IPS DF 6.9 (cell line): Measurements from ENCODE around the gene SLC38A3.
A peak's percentile ranks its signal among the peaks of the same experiment; 100 is the strongest.

ENCODE experiments used
- DNase-seq: peaks from one replicate; pipeline ENCODE4 v3.0.0-alpha.2; 2013; ENCODE audit warnings: low read depth, low spot score
- H3K27ac ChIP-seq: one replicate; pipeline ENCODE4 v1.5.1; 2013; ENCODE audit warnings: low read length, control low read depth
- H3K27me3 ChIP-seq: 2 replicates; pipeline ENCODE4 v1.6.1; 2013; ENCODE audit warnings: mild to moderate bottlenecking, low read length; ENCODE audit not compliant: control insufficient read depth, insufficient read depth
- H3K36me3 ChIP-seq: 2 replicates; pipeline ENCODE4 v1.6.1; 2013; ENCODE audit warnings: low read length; ENCODE audit not compliant: control insufficient read depth, insufficient read depth
- H3K4me1 ChIP-seq: 2 replicates; pipeline ENCODE4 v1.6.1; 2013; ENCODE audit warnings: low read length; ENCODE audit not compliant: control insufficient read depth, insufficient read depth
- H3K4me3 ChIP-seq: 2 replicates; pipeline ENCODE4 v1.5.1; 2013; ENCODE audit warnings: mild to moderate bottlenecking, low read length
- H3K9me3 ChIP-seq: 2 replicates; pipeline ENCODE4 v1.6.1; 2013; ENCODE audit warnings: low read length, inconsistent platforms; ENCODE audit not compliant: control insufficient read depth, insufficient read depth
- WGBS: extraction: QIAGEN DNeasy Blood & Tissue Kit; methylation state at CpG from one replicate; pipeline ENCODE4 v1.1.7; 2013; ENCODE audit warnings: mixed read lengths, missing lambda C conversion rate; ENCODE audit not compliant: insufficient read length, insufficient coverage; 5-methylcytosine and 5-hydroxymethylcytosine counted together

Gene SLC38A3

DNA sequence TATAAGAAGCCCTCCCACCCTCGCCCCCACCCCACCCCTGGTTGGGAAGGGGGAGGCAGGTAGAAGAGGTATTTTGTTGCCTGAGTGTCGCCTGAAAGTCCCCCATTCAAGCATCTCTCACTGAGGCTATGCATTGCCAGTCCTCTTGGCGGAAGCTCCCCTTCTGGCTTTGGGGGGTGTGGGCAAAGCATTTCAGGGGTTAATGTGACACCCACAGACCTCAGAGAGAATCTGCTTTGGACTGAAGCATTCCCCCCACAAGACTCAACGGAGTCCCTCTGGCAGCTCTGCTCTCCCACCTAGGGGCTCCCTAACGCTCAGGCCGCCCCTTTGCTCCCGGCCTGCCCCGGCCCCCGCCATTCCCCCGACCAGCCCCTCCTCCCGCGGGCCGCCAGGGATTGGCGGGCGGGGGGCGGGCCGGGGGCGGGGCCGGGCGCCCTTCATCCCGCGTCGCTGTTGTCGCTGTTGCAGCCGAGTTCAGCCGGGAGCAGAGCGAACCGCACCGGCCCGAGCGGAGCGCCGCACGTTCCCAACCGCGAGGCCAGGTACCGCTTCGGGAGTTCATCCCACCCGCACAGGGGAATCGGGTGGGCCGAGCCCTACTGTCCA is at the start of gene SLC38A3:
TSS of gene SLC38A3 (plus strand) at position 468 of the 609 bp plus-strand sequence. CDS start 8,929 bp downstream, outside the sequence.
- no CpG with 5 or more reads among the region's 41 CpGs for WGBS
- Histone ChIP-seq H3K4me3 (peak within 1 kb of the TSS; percentile 28; the same call in 1 of the 2 replicates), H3K9me3 (no peaks in the 10 kb centered on the region), H3K36me3 (no peaks in the 10 kb centered on the region), H3K27me3 (peaks cover 3% of the 10 kb centered on the region; the same call in 1 of the 2 replicates), H3K4me1 (peaks cover 4% of the 10 kb centered on the region), H3K27ac (no peak within 1 kb of the TSS)
- DNase-seq: no peak

DNA sequence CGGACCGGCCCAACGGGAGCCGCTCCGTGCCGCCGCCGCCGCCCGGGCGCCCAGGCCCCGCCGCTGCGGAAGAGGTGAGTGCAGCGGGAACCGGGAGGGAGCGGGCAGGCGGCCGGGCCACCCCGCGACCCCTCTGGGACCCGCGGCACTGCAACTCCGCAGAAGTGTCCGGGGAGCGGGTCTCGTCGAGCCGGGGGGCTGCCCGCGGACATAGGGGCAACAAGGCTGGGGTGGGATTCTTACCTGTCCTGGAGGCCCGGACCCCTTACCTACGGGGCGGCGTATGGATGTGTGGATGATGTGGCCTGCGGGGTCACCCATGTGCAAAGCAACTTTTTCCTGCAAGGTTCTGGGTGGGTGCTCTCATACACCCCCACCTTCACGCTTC is 49.6 kb upstream of the SLC38A3 start:
- Histone ChIP-seq H3K4me3 (peak overlapping the region; percentile 76), H3K36me3 (peaks cover 8% of the 10 kb centered on the region), H3K27ac (no peak overlapping the region), H3K27me3 (no peaks in the 10 kb centered on the region), H3K9me3 (no peaks in the 10 kb centered on the region), H3K4me1 (peaks cover 14% of the 10 kb centered on the region)
- WGBS: no CpG with 5 or more reads among the region's 37 CpGs
- no peak for DNase-seq

DNA sequence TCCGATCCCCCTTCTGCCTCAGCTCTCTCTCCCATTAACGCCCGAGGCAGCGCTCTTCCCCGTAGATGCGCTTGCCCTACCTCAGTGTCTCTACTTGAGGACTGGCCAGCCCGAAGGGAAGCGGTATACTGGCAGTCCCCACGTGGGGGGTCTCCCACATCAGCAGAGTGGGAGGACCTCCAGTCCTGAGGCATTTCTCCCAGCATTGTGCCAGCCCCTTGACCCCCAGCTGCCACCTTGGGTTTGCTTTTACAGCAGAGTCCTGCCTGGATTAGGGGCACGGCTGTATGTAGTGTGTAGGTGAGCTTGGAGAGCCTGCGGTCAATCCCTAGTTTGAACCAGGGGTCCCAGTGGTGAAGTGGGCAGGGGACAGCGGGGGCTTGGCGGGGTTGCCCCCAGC is 49.2 kb upstream of the SLC38A3 start:
- no CpG with 5 or more reads among the region's 13 CpGs for whole genome bisulfite sequencing
- Histone ChIP-seq H3K27ac (no peak overlapping the region), H3K9me3 (no peaks in the 10 kb centered on the region), H3K4me3 (peak overlapping the region; percentile 76), H3K36me3 (peaks cover 10% of the 10 kb centered on the region), H3K4me1 (peaks cover 11% of the 10 kb centered on the region), H3K27me3 (no peaks in the 10 kb centered on the region)
- DNase-seq: no peak

GRCh38 chr3:50156549-50157493 is 48.2 kb upstream of the SLC38A3 start:
- H3K4me3 ChIP-seq: peak overlapping the region; percentile 76; the same call in 1 of the 2 replicates
- no peak for DNase-seq
- H3K36me3 ChIP-seq: peaks cover 15% of the 10 kb centered on the region
- no peaks in the 10 kb centered on the region for H3K9me3 ChIP-seq
- peaks cover 6% of the 10 kb centered on the region for H3K4me1 ChIP-seq
- WGBS: no CpG with 5 or more reads among the region's 20 CpGs
- H3K27me3 ChIP-seq: no peaks in the 10 kb centered on the region
- no peak overlapping the region for H3K27ac ChIP-seq

- H3K27ac ChIP-seq: no peak overlapping the region
- no peaks in the 10 kb centered on the region for H3K9me3 ChIP-seq
- H3K4me3 ChIP-seq: no peak overlapping the region
- H3K36me3 ChIP-seq: peaks cover 18% of the 10 kb centered on the region
- H3K4me1 ChIP-seq: peaks cover 6% of the 10 kb centered on the region
- no peaks in the 10 kb centered on the region for H3K27me3 ChIP-seq
- DNase-seq: no peak
- no CpG with 5 or more reads among the region's 12 CpGs for WGBS
Observed at GRCh38 chr3:50157827-50158529, 47.1 kb upstream of the SLC38A3 start.

DNA sequence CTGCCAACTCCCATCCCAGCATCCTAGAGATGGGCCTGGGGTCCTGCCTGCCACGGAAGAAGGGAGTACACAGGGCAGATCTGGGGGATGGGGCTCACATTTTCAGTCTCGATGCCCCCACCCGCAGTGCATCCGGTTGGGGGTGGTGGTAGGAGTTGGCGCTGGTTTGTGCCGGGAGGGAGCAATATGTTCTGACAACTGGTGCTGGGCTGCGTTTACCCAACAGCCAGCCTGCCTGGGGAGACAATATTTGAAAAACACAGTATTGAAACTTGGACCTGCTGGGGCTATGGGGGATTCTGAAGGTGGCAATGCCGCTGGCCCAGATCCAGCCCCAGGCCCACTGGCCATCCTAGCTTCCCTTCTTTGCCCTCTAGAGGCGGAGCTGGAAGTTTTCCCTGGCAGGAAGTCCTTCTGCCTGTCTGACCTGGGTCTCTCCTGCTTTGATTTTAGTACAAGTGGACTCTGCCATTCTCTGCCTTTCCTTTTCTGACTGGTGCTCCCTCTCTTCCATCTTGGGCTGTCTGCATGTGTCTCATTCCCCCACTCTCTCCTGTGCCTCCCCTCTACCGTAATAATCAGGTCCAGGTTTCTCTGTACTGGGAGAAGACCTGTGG is 46.4 kb upstream of the SLC38A3 start:
- Histone ChIP-seq H3K27ac (no peak overlapping the region), H3K4me1 (peaks cover 7% of the 10 kb centered on the region), H3K36me3 (peaks cover 18% of the 10 kb centered on the region), H3K9me3 (no peaks in the 10 kb centered on the region), H3K27me3 (no peaks in the 10 kb centered on the region), H3K4me3 (no peak overlapping the region)
- no peak for DNase-seq
- whole genome bisulfite sequencing: no CpG with 5 or more reads among the region's 10 CpGs

- H3K4me3 ChIP-seq: no peak overlapping the region
- WGBS: no CpG with 5 or more reads among the region's 7 CpGs
- no peak for DNase-seq
- no peaks in the 10 kb centered on the region for H3K9me3 ChIP-seq
- H3K36me3 ChIP-seq: peaks cover 24% of the 10 kb centered on the region
- H3K27me3 ChIP-seq: no peaks in the 10 kb centered on the region
- H3K27ac ChIP-seq: no peak overlapping the region
- H3K4me1 ChIP-seq: peaks cover 10% of the 10 kb centered on the region
Observed at GRCh38 chr3:50160561-50160983, 44.5 kb upstream of the SLC38A3 start.

GRCh38 chr3:50161320-50161719 is 43.8 kb upstream of the SLC38A3 start:
- no CpG with 5 or more reads among the region's 13 CpGs for WGBS
- Histone ChIP-seq H3K9me3 (no peaks in the 10 kb centered on the region), H3K4me3 (no peak overlapping the region), H3K4me1 (peaks cover 13% of the 10 kb centered on the region), H3K27me3 (no peaks in the 10 kb centered on the region), H3K27ac (no peak overlapping the region), H3K36me3 (peaks cover 24% of the 10 kb centered on the region)
- DNase-seq: no peak

- H3K9me3 ChIP-seq: no peaks in the 10 kb centered on the region
- no peak for DNase-seq
- WGBS: no CpG with 5 or more reads among the region's 5 CpGs
- H3K4me3 ChIP-seq: no peak overlapping the region
- H3K27ac ChIP-seq: no peak overlapping the region
- no peaks in the 10 kb centered on the region for H3K27me3 ChIP-seq
- peaks cover 24% of the 10 kb centered on the region for H3K36me3 ChIP-seq
- H3K4me1 ChIP-seq: peaks cover 13% of the 10 kb centered on the region
Observed at GRCh38 chr3:50162034-50162883, 42.8 kb upstream of the SLC38A3 start.
